WI38 (cell line): ENCODE measurements around the gene S1PR2.

Experiments
- H3K4me3 ChIP-seq: 2 replicates; pipeline ENCODE4 v1.5.1; 2011; ENCODE audit warnings: low read depth, mild to moderate bottlenecking, control low read depth, low read length
- TF ChIP-seq, protein P1 (sequence below): IDR thresholded peaks from 2 replicates; pipeline ENCODE4 v1.5.1; 2012; ENCODE audit warnings: low read depth, mild to moderate bottlenecking, control low read depth, low read length

The S1PR2 gene

DNA sequence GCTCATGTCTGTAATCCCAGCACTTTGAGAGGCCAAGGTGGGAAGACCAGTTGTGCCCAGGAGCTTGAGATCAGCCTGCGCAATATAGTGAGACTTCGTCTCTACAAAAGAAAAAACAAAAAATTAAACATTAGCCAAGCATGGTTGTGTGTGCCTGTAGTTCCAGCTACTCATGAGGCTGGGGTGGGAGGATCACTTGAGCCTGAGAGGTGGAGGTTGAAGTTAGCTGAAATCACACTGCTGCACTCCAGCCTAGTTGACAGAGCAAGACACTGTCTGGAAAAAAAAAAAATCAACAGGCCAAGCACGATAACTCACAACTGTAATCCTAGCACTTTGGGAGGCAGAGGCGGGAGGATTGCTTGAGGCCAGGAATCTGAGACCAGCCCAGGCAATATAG is 3.9 kb upstream of the S1PR2 start:
- no peak overlapping the region for H3K4me3 ChIP-seq
- TF ChIP-seq, protein P1, sequence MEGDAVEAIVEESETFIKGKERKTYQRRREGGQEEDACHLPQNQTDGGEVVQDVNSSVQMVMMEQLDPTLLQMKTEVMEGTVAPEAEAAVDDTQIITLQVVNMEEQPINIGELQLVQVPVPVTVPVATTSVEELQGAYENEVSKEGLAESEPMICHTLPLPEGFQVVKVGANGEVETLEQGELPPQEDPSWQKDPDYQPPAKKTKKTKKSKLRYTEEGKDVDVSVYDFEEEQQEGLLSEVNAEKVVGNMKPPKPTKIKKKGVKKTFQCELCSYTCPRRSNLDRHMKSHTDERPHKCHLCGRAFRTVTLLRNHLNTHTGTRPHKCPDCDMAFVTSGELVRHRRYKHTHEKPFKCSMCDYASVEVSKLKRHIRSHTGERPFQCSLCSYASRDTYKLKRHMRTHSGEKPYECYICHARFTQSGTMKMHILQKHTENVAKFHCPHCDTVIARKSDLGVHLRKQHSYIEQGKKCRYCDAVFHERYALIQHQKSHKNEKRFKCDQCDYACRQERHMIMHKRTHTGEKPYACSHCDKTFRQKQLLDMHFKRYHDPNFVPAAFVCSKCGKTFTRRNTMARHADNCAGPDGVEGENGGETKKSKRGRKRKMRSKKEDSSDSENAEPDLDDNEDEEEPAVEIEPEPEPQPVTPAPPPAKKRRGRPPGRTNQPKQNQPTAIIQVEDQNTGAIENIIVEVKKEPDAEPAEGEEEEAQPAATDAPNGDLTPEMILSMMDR, result no peak

DNA sequence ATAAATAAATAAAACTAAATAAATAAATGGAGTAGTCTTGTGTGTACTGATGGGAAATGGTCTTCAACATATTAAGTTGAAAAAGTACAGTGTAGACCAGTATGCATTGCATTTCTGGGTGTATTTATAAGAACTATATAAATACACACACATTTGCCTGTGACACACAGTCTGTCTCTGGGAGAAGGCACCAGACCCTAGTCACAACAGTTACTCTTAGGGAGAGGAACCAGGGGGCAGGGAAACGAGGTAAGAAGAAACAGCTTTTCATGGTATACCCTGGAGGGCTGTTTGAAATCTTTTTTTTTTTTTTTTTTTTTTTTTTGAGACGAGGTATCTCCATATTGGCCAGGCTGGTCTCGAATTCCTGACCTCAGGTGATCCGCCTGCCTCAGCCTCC is 2.8 kb upstream of the S1PR2 start:
- TF ChIP-seq, protein P1, result no peak
- no peak overlapping the region for H3K4me3 ChIP-seq

DNA sequence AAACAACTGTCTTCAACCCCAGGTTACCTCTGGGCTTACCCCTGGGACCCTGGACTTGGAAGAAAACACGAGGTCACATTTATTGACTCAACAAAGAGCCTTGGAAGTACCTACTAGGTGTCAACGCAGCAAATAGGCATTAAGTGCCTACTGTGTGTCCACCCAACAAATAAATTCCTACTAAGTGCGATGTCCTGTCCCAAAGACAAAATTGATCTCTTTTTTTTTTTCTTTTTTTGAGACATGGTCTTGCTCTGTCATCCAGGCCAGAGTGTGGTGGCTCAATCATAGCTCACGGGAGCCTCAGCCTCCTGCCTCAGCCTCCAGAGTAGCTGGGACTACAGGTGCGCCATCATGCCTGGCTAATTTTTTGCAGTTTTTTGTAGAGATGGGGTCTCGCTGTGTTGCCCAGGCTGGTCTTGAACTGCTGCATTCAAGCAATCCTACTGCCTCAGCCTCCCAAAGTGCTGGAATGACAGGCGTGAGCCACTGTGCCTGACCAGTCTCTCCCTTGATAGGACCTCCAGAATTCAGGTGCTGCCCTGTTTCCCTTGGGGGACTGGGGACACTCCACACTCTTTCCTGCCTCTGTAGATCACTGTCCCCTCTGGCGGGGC is 589 bp upstream of the S1PR2 start:
- TF ChIP-seq, protein P1, result no peak
- peak overlapping the region; percentile 76; the same call in 1 of the 2 replicates for H3K4me3 ChIP-seq

DNA sequence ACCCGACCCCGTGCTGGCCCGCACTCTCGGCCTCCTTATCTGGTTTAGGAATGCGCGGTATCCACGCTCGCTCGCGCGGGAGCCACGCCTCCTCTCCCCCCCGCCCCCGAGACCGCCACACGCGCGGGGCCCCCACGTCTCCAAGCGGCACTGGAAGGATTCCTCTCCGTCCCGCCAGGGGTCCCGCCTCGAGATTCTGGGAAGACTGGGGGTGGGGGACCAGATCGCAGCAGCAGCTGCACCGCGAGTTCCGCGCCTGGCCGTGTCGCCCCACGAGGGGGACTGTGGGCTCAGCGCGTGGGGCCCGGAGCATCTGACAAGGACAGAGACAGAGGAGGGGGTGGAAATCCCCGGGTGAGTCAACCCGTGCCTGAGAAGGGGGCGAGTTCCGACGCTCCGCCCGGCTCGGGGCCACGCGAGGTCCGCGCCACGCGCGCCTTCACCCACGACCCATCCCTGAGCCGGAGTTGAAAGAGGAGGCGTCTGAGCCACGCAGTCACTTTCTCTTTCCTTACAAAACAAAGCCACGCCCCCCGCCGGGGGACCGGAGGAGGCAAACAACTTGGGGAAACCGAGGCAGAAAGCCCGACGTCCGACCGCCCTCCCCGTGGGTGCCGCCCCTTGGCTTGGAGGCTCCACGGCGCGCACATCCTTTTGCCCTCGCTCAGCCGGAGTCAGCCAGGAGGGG is 814 bp downstream of the S1PR2 start:
- TF ChIP-seq, protein P1, result no peak
- H3K4me3 ChIP-seq, result peak overlapping the region; percentile 76

DNA sequence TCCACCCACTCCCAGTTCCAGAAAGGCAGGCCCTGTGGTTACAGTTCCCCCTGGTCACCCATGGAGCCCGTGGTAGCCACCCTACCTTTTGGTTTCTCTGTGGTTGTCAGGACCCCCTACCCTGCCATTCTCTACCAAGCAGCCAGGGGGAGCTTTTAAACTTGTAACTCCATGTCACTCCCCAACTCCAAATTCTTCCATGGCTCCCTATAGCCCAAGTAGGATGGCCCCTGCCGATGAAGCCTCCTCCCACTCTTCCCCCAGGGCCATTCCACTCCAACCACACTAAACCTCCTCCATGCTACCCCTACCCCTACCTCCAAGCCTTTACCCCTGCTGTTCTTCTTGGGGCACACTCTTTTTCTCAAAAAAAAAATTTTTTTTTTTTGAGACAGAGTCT is 2.2 kb downstream of the S1PR2 start:
- H3K4me3 ChIP-seq, result no peak overlapping the region

DNA sequence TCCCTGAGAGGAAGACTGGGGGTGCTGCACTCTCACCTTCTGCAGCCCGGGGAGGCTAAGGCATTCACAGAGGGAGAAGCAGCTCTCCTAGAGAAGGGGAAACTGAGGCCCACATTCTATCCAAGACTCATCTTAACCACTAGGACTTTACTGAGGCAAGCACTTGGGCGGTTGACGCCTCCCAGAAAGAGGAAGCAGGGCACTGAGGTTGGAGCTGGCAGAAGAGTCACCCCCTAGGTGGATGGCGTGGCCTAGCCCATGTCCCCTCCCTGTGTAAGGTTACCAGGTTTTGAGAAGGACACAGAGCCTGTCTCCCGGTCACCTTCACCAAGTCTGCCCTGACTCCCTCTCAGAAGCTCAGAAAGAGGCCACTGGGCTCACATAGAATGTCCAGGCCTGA is 2.7 kb downstream of the S1PR2 start:
- H3K4me3 ChIP-seq, result no peak overlapping the region

More for the DNA sequence above, 2.2 kb downstream of the S1PR2 start:
- TF ChIP-seq, protein P1, result 0 out of 2 replicates have a peak, but pooled peaks have one; percentile 27

More for the DNA sequence above, 2.7 kb downstream of the S1PR2 start:
- TF ChIP-seq, protein P1, result no peak
